IPS DF 6.9 (cell line): Measurements from ENCODE around the gene ARL13A.
"Not testable (repeated sequence)": the region's sequence is repeated elsewhere in the genome, so short reads cannot be mapped to it uniquely, and the experiment has no call there.

Experiments
- DNase-seq: peaks from one replicate; pipeline ENCODE4 v3.0.0-alpha.2; 2013; ENCODE audit warnings: low read depth, low spot score
- H3K27ac ChIP-seq: one replicate; pipeline ENCODE4 v1.5.1; 2013; ENCODE audit warnings: low read length, control low read depth
- H3K27me3 ChIP-seq: 2 replicates; pipeline ENCODE4 v1.6.1; 2013; ENCODE audit warnings: mild to moderate bottlenecking, low read length; ENCODE audit not compliant: control insufficient read depth, insufficient read depth
- H3K36me3 ChIP-seq: 2 replicates; pipeline ENCODE4 v1.6.1; 2013; ENCODE audit warnings: low read length; ENCODE audit not compliant: control insufficient read depth, insufficient read depth
- H3K4me1 ChIP-seq: 2 replicates; pipeline ENCODE4 v1.6.1; 2013; ENCODE audit warnings: low read length; ENCODE audit not compliant: control insufficient read depth, insufficient read depth
- H3K4me3 ChIP-seq: 2 replicates; pipeline ENCODE4 v1.5.1; 2013; ENCODE audit warnings: mild to moderate bottlenecking, low read length
- H3K9me3 ChIP-seq: 2 replicates; pipeline ENCODE4 v1.6.1; 2013; ENCODE audit warnings: low read length, inconsistent platforms; ENCODE audit not compliant: control insufficient read depth, insufficient read depth
- WGBS: extraction: QIAGEN DNeasy Blood & Tissue Kit; methylation state at CpG from one replicate; pipeline ENCODE4 v1.1.7; 2013; ENCODE audit warnings: mixed read lengths, missing lambda C conversion rate; ENCODE audit not compliant: insufficient read length, insufficient coverage; 5-methylcytosine and 5-hydroxymethylcytosine counted together

ARL13A gene

DNA sequence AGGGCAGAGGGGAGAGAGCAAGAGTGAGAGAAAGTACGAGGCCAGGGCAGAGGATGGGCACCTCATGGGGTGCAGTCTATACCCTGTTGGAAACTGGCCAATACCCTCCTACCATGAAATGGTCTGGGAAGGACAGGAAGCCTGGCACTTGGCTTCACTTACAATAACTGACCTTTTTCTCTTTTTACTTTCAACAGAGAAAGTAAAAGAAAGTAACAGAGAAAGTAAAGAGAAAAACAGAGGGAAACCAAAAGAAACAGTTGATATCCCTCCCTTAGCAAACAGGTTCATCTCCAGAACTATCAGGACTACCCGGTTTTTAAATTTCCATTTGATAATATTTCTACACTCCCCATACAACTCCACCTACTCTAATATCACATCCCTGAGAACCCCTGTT lies 20.6 kb downstream of the ARL13A start:
- no peaks in the 10 kb centered on the region for H3K36me3 ChIP-seq
- no peaks in the 10 kb centered on the region for H3K4me1 ChIP-seq
- DNase-seq, result no peak
- H3K27me3 ChIP-seq, result no peaks in the 10 kb centered on the region
- no peaks in the 10 kb centered on the region for H3K9me3 ChIP-seq
- 100% methylated on average over 1 of the region's 2 CpGs for WGBS
- no peak overlapping the region for H3K4me3 ChIP-seq
- H3K27ac ChIP-seq, result no peak overlapping the region

DNA sequence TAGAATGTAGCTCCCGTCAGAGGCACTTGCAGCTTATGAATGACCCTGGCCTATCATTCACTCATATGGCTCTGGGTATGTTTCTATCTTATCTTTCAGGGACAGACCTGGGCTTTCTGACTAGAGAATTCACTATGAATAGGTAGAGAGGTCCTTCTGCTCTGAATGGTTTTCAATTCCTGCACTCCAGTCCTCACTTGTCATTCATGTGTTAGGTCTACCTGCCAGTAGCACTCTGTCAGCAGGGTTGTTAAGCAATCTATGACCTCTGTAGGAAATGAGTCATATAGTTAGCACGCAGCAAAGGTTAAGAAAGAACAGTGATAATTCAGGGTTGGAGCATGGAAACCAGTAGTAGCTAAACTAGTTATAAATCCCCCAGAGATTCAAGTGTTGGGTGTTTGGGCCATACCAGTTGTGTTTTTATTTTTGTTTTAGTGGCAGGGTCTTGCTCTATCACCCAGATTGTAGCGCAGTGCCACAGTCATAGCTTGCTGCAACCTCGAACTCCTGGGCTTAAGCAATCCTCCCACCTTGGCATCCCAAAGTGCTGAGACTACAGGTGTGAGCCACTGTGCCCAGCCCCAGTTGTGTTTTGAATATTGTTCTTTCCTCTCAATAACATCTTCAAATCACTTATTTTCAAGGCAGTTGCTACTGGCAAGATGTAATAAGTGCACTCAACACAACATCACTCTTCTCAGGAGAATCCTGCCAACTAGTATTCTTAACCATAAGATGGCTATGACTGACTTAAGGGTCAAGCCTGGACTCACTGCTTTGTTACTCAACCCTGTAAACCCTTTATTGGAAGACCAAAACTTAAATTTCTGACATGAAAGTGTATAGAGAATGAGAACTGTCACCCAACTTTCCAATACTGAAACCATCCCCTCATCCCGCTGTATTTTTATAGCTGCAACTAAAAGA lies 25.1 kb downstream of the ARL13A start:
- DNase-seq, result no peak
- no peak overlapping the region for H3K27ac ChIP-seq
- WGBS, result no CpG with 5 or more reads among the region's 5 CpGs

DNA sequence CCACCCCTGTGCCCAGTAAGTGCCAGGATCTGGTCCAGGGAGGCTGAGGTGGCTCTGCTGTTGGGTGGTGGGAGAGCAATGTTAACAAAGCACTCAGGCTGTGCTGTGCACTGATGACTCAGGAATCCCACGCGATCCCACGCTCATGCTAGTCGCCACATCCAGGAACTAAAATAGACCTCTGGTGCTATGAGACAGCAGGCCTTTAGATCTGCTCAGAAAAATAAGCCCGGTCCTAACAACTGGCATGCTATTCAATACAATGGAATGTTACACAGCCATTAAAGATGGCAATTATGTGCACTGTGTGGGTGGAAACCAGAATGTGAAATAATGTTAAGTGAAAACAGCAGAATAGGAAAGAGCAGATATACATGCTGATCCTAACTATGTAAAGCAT lies 26.0 kb downstream of the ARL13A start:
- H3K4me1 ChIP-seq, result no peaks in the 10 kb centered on the region
- no peaks in the 10 kb centered on the region for H3K9me3 ChIP-seq
- DNase-seq, result no peak
- H3K27me3 ChIP-seq, result no peaks in the 10 kb centered on the region
- no peaks in the 10 kb centered on the region for H3K36me3 ChIP-seq
- no CpG with 5 or more reads among the region's 5 CpGs for WGBS
- H3K4me3 ChIP-seq, result no peak overlapping the region
- H3K27ac ChIP-seq, result no peak overlapping the region

More for the DNA sequence above, 25.1 kb downstream of the ARL13A start:
- no peaks in the 10 kb centered on the region for H3K4me1 ChIP-seq
- no peak overlapping the region for H3K4me3 ChIP-seq
- no peaks in the 10 kb centered on the region for H3K36me3 ChIP-seq
- no peaks in the 10 kb centered on the region for H3K27me3 ChIP-seq
- no peaks in the 10 kb centered on the region for H3K9me3 ChIP-seq

DNA sequence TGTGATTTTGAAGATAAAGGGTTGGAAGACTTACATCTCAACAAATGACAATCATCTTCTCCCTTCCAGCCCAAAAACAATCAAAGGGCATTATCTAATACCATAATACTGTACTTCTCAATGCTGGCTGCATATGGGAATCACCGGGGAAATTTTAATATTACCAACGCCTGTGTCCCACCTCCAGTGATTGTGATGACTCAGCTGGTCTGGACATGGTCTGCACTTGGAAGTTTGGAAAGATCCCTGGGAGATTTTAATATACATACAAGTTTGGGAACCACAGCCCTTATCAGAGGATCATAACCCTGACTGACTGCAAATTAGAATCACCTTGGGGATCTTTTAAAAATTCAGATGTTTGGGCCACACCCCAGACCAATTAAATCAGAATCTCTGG lies 29.9 kb downstream of the ARL13A start:
- no peak overlapping the region for H3K27ac ChIP-seq
- no peak overlapping the region for H3K4me3 ChIP-seq
- H3K4me1 ChIP-seq, result no peaks in the 10 kb centered on the region
- H3K9me3 ChIP-seq, result no peaks in the 10 kb centered on the region
- no peak for DNase-seq
- no CpG with 5 or more reads among the region's 2 CpGs for WGBS
- no peaks in the 10 kb centered on the region for H3K27me3 ChIP-seq
- H3K36me3 ChIP-seq, result no peaks in the 10 kb centered on the region

DNA sequence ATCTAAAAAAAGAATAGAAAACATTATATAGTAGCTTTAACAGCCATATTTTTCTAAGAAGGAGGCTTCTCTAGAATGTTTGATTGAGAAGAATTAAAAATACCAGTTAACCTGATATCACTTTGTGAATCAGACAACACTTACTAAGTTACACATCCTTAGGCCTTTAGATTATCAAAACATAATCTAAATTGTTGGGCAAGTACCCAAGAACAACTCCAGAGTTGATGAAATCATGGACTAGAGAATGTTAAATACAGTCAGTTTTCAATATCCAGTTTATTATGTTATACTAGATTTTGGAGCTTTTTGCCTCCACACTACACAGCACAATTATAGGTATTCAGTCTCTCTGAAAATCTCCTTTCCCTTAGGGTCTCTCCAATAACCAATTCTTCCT lies 39.6 kb downstream of the ARL13A start:
- no peak for DNase-seq
- Histone ChIP-seq H3K4me1 (no peaks in the 10 kb centered on the region), H3K27me3 (no peaks in the 10 kb centered on the region), H3K27ac (no peak overlapping the region), H3K4me3 (no peak overlapping the region), H3K9me3 (no peaks in the 10 kb centered on the region), H3K36me3 (no peaks in the 10 kb centered on the region)

DNA sequence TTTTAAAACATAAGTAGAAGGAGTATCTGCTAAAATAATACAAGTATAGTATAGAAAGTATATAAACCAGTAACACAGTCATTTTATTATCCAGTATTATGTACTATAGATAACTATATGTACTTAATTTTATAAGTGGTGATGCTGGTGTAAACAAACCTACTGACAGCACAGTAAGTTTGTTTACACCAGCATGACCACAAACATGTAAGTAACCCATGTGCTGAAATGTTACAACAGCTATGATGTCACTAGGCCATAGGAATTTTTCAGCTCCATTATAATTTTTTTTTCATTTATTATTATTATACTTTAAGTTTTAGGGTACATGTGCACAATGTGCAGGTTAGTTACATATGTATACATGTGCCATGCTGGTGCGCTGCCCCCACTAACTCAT lies 42.5 kb downstream of the ARL13A start:
- not testable (repeated sequence) for H3K4me3 ChIP-seq, DNase-seq, H3K27ac ChIP-seq, H3K4me1 ChIP-seq, H3K27me3 ChIP-seq, H3K36me3 ChIP-seq, H3K9me3 ChIP-seq
- WGBS, result no CpG with 5 or more reads among the region's 1 CpG

DNA sequence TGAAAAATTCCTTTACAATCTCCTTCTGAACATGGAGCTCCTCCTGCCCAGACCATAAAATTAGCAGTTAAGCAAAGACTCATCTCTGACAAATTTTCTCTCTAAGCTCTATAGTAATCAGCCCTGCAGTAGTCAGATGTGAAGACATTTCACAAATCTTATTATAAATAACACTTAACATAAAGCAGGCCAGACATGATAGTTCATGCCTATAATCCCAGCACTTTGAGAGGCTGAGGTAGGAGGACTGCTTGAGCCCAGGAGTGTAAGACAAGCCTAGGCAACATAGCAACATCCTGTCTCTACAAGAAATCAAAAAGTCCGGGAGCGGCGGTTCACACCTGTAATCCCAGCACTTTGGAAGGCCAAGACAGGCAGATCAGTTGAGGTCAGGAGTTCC lies 52.5 kb downstream of the ARL13A start:
- H3K4me1 ChIP-seq, result no peaks in the 10 kb centered on the region
- no peak overlapping the region for H3K4me3 ChIP-seq
- no CpG with 5 or more reads among the region's 3 CpGs for WGBS
- H3K36me3 ChIP-seq, result peaks cover 5% of the 10 kb centered on the region; the same call in 1 of the 2 replicates
- no peak overlapping the region for H3K27ac ChIP-seq
- DNase-seq, result no peak
- H3K27me3 ChIP-seq, result no peaks in the 10 kb centered on the region
- H3K9me3 ChIP-seq, result no peaks in the 10 kb centered on the region

DNA sequence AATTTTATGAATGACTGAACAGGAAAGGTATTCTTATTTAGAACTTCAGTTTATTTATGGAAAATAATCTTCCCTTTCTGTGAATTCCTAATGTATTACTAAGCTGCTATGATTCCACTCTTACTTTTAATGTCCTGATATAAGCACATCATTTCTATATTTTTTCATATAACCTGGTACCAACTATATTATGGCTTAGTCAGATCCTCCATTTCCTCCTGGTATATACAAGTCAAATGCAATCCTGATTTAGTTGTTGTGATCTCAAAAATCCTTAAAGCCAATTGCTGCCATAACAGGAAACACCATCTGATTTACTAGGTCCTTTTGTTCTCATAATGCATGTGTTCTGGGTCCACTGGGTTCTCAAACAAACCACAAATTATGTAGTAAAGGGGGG lies 55.6 kb downstream of the ARL13A start:
- no peak overlapping the region for H3K4me3 ChIP-seq
- no peak for DNase-seq
- H3K27ac ChIP-seq, result no peak overlapping the region

DNA sequence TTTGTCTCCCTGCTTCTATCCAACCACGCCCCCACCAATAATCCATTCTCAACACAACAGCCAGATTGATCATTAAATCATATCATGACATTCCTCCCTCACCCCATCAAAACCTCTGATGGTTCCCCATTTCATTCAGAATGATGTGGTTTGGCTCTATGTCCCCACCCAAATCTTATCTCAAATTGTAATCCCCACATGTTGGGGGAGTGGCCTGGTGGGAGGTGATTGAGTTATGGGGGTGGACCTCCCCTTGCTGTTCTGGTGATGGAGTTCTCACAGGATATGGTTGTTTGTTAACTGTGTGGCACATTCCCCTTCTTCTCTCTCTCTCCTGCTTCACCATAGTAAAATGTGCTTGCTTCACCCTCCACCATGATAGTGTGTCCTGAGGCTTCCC lies 59.1 kb downstream of the ARL13A start:
- Histone ChIP-seq H3K27ac (no peak overlapping the region), H3K4me1 (no peaks in the 10 kb centered on the region), H3K4me3 (no peak overlapping the region), H3K9me3 (no peaks in the 10 kb centered on the region), H3K36me3 (no peaks in the 10 kb centered on the region; the same call in 1 of the 2 replicates), H3K27me3 (no peaks in the 10 kb centered on the region)
- WGBS, result 100% methylated on average over 1 of the region's 1 CpG
- DNase-seq, result no peak

More for the DNA sequence above, 55.6 kb downstream of the ARL13A start:
- Histone ChIP-seq H3K9me3 (no peaks in the 10 kb centered on the region), H3K36me3 (peaks cover 5% of the 10 kb centered on the region; the same call in 1 of the 2 replicates), H3K4me1 (no peaks in the 10 kb centered on the region), H3K27me3 (no peaks in the 10 kb centered on the region)

DNA sequence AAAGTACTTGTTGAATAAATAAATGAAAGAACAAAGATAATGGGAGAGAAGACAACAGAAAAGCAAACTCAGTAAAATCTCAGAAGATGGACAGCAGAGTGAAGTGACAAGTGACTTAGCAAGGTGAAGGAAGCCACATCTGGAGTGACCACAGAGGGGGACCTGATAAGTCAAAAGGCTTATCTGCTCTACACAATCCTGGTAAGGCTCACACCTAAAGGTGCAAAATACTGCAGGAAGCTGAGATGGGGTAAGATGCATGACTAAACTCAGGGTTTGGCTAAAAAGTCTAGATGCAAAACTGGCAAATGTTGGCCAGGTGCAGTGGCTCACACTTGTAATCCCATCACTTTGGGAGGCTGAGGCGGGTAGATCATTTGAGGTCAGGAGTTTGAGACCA lies 60.2 kb downstream of the ARL13A start:
- H3K27ac ChIP-seq, result no peak overlapping the region
- H3K4me3 ChIP-seq, result no peak overlapping the region
- no CpG with 5 or more reads among the region's 1 CpG for WGBS
- no peaks in the 10 kb centered on the region for H3K27me3 ChIP-seq
- no peak for DNase-seq
- no peaks in the 10 kb centered on the region for H3K4me1 ChIP-seq
- H3K9me3 ChIP-seq, result no peaks in the 10 kb centered on the region
- H3K36me3 ChIP-seq, result no peaks in the 10 kb centered on the region; the same call in 1 of the 2 replicates

DNA sequence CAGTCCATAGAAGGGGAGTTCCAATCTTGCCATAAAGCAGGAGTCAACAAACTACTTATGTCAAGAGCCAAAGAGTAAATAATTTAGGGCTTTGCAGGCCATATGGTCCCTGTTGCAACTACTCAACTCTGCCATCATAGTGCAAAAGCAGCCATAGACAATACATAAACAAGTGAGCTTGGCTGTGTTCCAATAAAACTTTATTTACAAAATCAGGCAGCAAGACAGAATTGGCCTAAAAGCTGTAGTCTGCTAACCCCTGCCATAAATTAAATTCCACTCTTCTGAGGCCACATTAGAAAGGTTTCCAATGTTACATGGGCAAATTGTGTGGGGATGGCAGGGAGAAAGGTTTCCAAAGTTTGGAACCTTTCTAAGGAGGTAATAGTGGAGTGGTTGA lies 67.7 kb downstream of the ARL13A start:
- no peak for DNase-seq
- H3K4me3 ChIP-seq, result no peak overlapping the region
- no peaks in the 10 kb centered on the region for H3K36me3 ChIP-seq
- H3K27me3 ChIP-seq, result no peaks in the 10 kb centered on the region
- H3K27ac ChIP-seq, result no peak overlapping the region
- no peaks in the 10 kb centered on the region for H3K9me3 ChIP-seq
- H3K4me1 ChIP-seq, result no peaks in the 10 kb centered on the region
